ENCODE data around the gene MICU2. TPM values are rescaled to one million over a fixed set of nuclear protein-coding genes. Genes with fewer than 3 reads are reported as not detected.

The MICU2 gene
- total and polyA plus RNA-seq, 2 donors (not counting 1 experiment from before 2014, with no cell fraction given), result 43.3 to 43.9 TPM

- peak in 1 of 2 donors; percentile 36 for DNase-seq (ENCODE audit: low read depth in 2 of 2)
- Histone ChIP-seq H3K4me2 (ENCODE audit: extremely low read depth, insufficient read depth, low read length) (no peak overlapping the region), H3K9me3 (ENCODE audit: control insufficient read depth, insufficient read depth, low read depth, low read length) (no peaks in the 10 kb centered on the region), H3K27ac (ENCODE audit: insufficient read depth, low read length) (no peak overlapping the region), H4K20me1 (ENCODE audit: control insufficient read depth, extremely low read depth, insufficient read depth, low read length) (no peaks in the 10 kb centered on the region), H3K4me3 (replicated peaks in 1 of 4; ENCODE audit: control extremely low read depth in 1 of 4, insufficient read depth in 1 of 4, low read depth in 3 of 4, low read length in 4 of 4) (no peak overlapping the region), H3K4me1 (ENCODE audit: control insufficient read depth, extremely low read depth, insufficient read depth, low read length) (no peaks in the 10 kb centered on the region), H2AFZ (ENCODE audit: low read length) (no peak overlapping the region), H3K9ac (ENCODE audit: insufficient read depth, low read length) (no peak overlapping the region), H3K79me2 (ENCODE audit: control insufficient read depth, insufficient read depth, low read length) (no peaks in the 10 kb centered on the region), H3K36me3 (ENCODE audit: control insufficient read depth, insufficient read depth, low read length) (no peaks in the 10 kb centered on the region), H3K27me3 (ENCODE audit: control insufficient read depth, insufficient read depth, low read length) (no peaks in the 10 kb centered on the region)
- peak; percentile 59 to 63 for TF ChIP-seq CTCF (conservative IDR thresholded peaks at IDR 0.05 in 1 of 2, IDR thresholded peaks at IDR 0.05 in 1 of 2; ENCODE audit: low read depth in 1 of 2, low read length in 2 of 2)
- TF ChIP-seq EZH2 (IDR thresholded peaks at IDR 0.05; ENCODE audit: low read length, missing control alignments), result no peak
Measured at GRCh38 chr13:21638319-21639282, 34.6 kb upstream of the MICU2 start.

- Histone ChIP-seq H2AFZ (ENCODE audit: low read length) (no peak overlapping the region), H3K9me3 (ENCODE audit: control insufficient read depth, insufficient read depth, low read depth, low read length) (no peaks in the 10 kb centered on the region), H3K4me3 (replicated peaks in 1 of 4; ENCODE audit: control extremely low read depth in 1 of 4, insufficient read depth in 1 of 4, low read depth in 3 of 4, low read length in 4 of 4) (no peak overlapping the region), H3K4me2 (ENCODE audit: extremely low read depth, insufficient read depth, low read length) (no peak overlapping the region), H3K36me3 (ENCODE audit: control insufficient read depth, insufficient read depth, low read length) (no peaks in the 10 kb centered on the region), H4K20me1 (ENCODE audit: control insufficient read depth, extremely low read depth, insufficient read depth, low read length) (no peaks in the 10 kb centered on the region), H3K9ac (ENCODE audit: insufficient read depth, low read length) (no peak overlapping the region), H3K4me1 (ENCODE audit: control insufficient read depth, extremely low read depth, insufficient read depth, low read length) (no peaks in the 10 kb centered on the region), H3K27me3 (ENCODE audit: control insufficient read depth, insufficient read depth, low read length) (no peaks in the 10 kb centered on the region), H3K27ac (ENCODE audit: insufficient read depth, low read length) (no peak overlapping the region), H3K79me2 (ENCODE audit: control insufficient read depth, insufficient read depth, low read length) (no peaks in the 10 kb centered on the region)
- no peak for TF ChIP-seq CTCF (conservative IDR thresholded peaks at IDR 0.05 in 1 of 2, IDR thresholded peaks at IDR 0.05 in 1 of 2; ENCODE audit: low read depth in 1 of 2, low read length in 2 of 2)
- no peak for TF ChIP-seq EZH2 (IDR thresholded peaks at IDR 0.05; ENCODE audit: low read length, missing control alignments)
- peak; percentile 14 to 77 for DNase-seq (ENCODE audit: low read depth in 2 of 2)
Measured at GRCh38 chr13:21637296-21637695, 33.3 kb upstream of the MICU2 start.

GRCh38 chr13:21636656-21637055 is 32.7 kb upstream of the MICU2 start:
- no peak overlapping the region for H3K4me2 ChIP-seq (ENCODE audit: extremely low read depth, insufficient read depth, low read length)
- H3K27ac ChIP-seq (ENCODE audit: insufficient read depth, low read length), result no peak overlapping the region
- no peak overlapping the region for H3K4me3 ChIP-seq (replicated peaks in 1 of 4; ENCODE audit: control extremely low read depth in 1 of 4, insufficient read depth in 1 of 4, low read depth in 3 of 4, low read length in 4 of 4)
- no peaks in the 10 kb centered on the region for H3K36me3 ChIP-seq (ENCODE audit: control insufficient read depth, insufficient read depth, low read length)
- H3K79me2 ChIP-seq (ENCODE audit: control insufficient read depth, insufficient read depth, low read length), result no peaks in the 10 kb centered on the region
- DNase-seq (ENCODE audit: low read depth in 2 of 2), result no peak
- no peaks in the 10 kb centered on the region for H3K9me3 ChIP-seq (ENCODE audit: control insufficient read depth, insufficient read depth, low read depth, low read length)
- H3K27me3 ChIP-seq (ENCODE audit: control insufficient read depth, insufficient read depth, low read length), result no peaks in the 10 kb centered on the region
- no peaks in the 10 kb centered on the region for H4K20me1 ChIP-seq (ENCODE audit: control insufficient read depth, extremely low read depth, insufficient read depth, low read length)
- no peaks in the 10 kb centered on the region for H3K4me1 ChIP-seq (ENCODE audit: control insufficient read depth, extremely low read depth, insufficient read depth, low read length)
- H2AFZ ChIP-seq (ENCODE audit: low read length), result no peak overlapping the region
- TF ChIP-seq EZH2 (IDR thresholded peaks at IDR 0.05; ENCODE audit: low read length, missing control alignments), result no peak
- no peak for TF ChIP-seq CTCF (conservative IDR thresholded peaks at IDR 0.05 in 1 of 2, IDR thresholded peaks at IDR 0.05 in 1 of 2; ENCODE audit: low read depth in 1 of 2, low read length in 2 of 2)
- no peak overlapping the region for H3K9ac ChIP-seq (ENCODE audit: insufficient read depth, low read length)

Data from fibroblast of lung (primary cell).